GM18517 (cell line): ENCODE results near the gene PPIC.
"Not testable (repeated sequence)": the region's sequence is repeated elsewhere in the genome, so short reads cannot be mapped to it uniquely, and the experiment has no call there.

Source experiments
- ATAC-seq: cut with Tn5 transposase; IDR thresholded peaks from one replicate; pipeline ENCODE4 v1.9.1; 2021; ENCODE audit warnings: mild to moderate bottlenecking, moderate library complexity; ENCODE audit not compliant: unreplicated experiment

The PPIC gene

GRCh38 chr5:123012321-123012720 is 24.2 kb downstream of the PPIC start:
- no peak for ATAC-seq

- ATAC-seq: no peak
Observed at GRCh38 chr5:123007754-123008153, 28.8 kb downstream of the PPIC start.

- ATAC-seq: no peak
Observed at GRCh38 chr5:123007182-123007581, 29.3 kb downstream of the PPIC start.

GRCh38 chr5:123001808-123002207 is 34.7 kb downstream of the PPIC start:
- no peak for ATAC-seq

- no peak for ATAC-seq
Observed at GRCh38 chr5:123000731-123001130, 35.8 kb downstream of the PPIC start.

- ATAC-seq: peak; percentile 90
Observed at GRCh38 chr5:122999947-123000563, 36.5 kb downstream of the PPIC start.

- no peak for ATAC-seq
Observed at GRCh38 chr5:122997294-122997693, 39.2 kb downstream of the PPIC start.

- ATAC-seq: no peak
Observed at GRCh38 chr5:122996091-122996490, 40.4 kb downstream of the PPIC start.

- ATAC-seq: peak; percentile 90
Observed at GRCh38 chr5:122985954-122986721, 50.4 kb downstream of the PPIC start.

GRCh38 chr5:122985006-122985700 is 51.4 kb downstream of the PPIC start:
- no peak for ATAC-seq

- ATAC-seq: peak; percentile 36
Observed at GRCh38 chr5:122984425-122984824, 52.1 kb downstream of the PPIC start.

- no peak for ATAC-seq
Observed at GRCh38 chr5:122982376-122982775, 54.1 kb downstream of the PPIC start.

GRCh38 chr5:122981846-122982245 is 54.7 kb downstream of the PPIC start:
- no peak for ATAC-seq

- ATAC-seq: no peak
Observed at GRCh38 chr5:122978644-122979297, 57.8 kb downstream of the PPIC start.

- no peak for ATAC-seq
Observed at GRCh38 chr5:122978068-122978467, 58.5 kb downstream of the PPIC start.

- no peak for ATAC-seq
Observed at GRCh38 chr5:122977319-122977718, 59.2 kb downstream of the PPIC start.

- ATAC-seq: not testable (repeated sequence)
Observed at GRCh38 chr5:122974251-122974650, 62.3 kb downstream of the PPIC start.

- not testable (repeated sequence) for ATAC-seq
Observed at GRCh38 chr5:122973759-122974158, 62.8 kb downstream of the PPIC start.
